Osteocyte (in vitro differentiated cells): ENCODE results near the gene GARNL3. TPM values are rescaled to one million over a fixed set of nuclear protein-coding genes. Genes with fewer than 3 reads are reported as not detected.
A peak's percentile ranks its signal among the peaks of the same experiment; 100 is the strongest.

Experiments
- DNase-seq: peaks from one replicate; pipeline ENCODE4 v3.0.0; 2021; ENCODE audit warnings: mixed read lengths; ENCODE audit not compliant: unreplicated experiment; ENCODE audit errors: extremely low spot score
- H3K27ac Mint-ChIP-seq: one replicate; pipeline ENCODE4 v1.8.0; 2021; ENCODE audit warnings: mild to moderate bottlenecking, mixed read lengths; ENCODE audit not compliant: unreplicated experiment
- H3K27me3 Mint-ChIP-seq: one replicate; pipeline ENCODE4 v1.8.0; 2021; ENCODE audit warnings: mixed read lengths; ENCODE audit not compliant: unreplicated experiment
- H3K36me3 Mint-ChIP-seq: one replicate; pipeline ENCODE4 v1.8.0; 2021; ENCODE audit warnings: mixed read lengths; ENCODE audit not compliant: unreplicated experiment
- H3K4me1 Mint-ChIP-seq: one replicate; pipeline ENCODE4 v1.8.0; 2021; ENCODE audit warnings: mixed read lengths; ENCODE audit not compliant: unreplicated experiment
- H3K4me3 Mint-ChIP-seq: one replicate; pipeline ENCODE4 v1.8.0; 2021; ENCODE audit warnings: mild to moderate bottlenecking, moderate library complexity, mixed read lengths; ENCODE audit not compliant: unreplicated experiment
- H3K9me3 Mint-ChIP-seq: one replicate; pipeline ENCODE4 v1.8.0; 2021; ENCODE audit warnings: mixed read lengths; ENCODE audit not compliant: unreplicated experiment
- CTCF ChIP-seq: fragments of 200-600 bp; sonication (generic); IDR thresholded peaks from 2 replicates; pipeline ENCODE4 v1.5.0; 2021; ENCODE audit warnings: antibody characterized with exemption, mild to moderate bottlenecking, moderate library complexity
- total RNA-seq: library from RNA; stranded (reverse); gene quantifications from 2 replicates; pipeline ENCODE4 v1.2.1, GENCODE V29; 2021

Gene GARNL3
- total RNA-seq, 1 donor from 2014 or later: 6.0 TPM

GRCh38 chr9:127323393-127323792, 58.8 kb downstream of the GARNL3 start:
- H3K9me3 Mint-ChIP-seq: no peaks in the 10 kb centered on the region
- DNase-seq: no peak
- H3K36me3 Mint-ChIP-seq: peaks cover 9% of the 10 kb centered on the region
- no peaks in the 10 kb centered on the region for H3K27me3 Mint-ChIP-seq
- no peak overlapping the region for H3K4me3 Mint-ChIP-seq
- H3K27ac Mint-ChIP-seq: no peak overlapping the region
- H3K4me1 Mint-ChIP-seq: no peaks in the 10 kb centered on the region
- TF ChIP-seq CTCF: no peak

- no peak overlapping the region for H3K27ac Mint-ChIP-seq
- H3K9me3 Mint-ChIP-seq: no peaks in the 10 kb centered on the region
- H3K27me3 Mint-ChIP-seq: no peaks in the 10 kb centered on the region
- H3K4me3 Mint-ChIP-seq: no peak overlapping the region
- peaks cover 18% of the 10 kb centered on the region for H3K4me1 Mint-ChIP-seq
- DNase-seq: no peak
- H3K36me3 Mint-ChIP-seq: peaks cover 4% of the 10 kb centered on the region
- no peak for TF ChIP-seq CTCF
Measured at GRCh38 chr9:127330501-127330900, 65.9 kb downstream of the GARNL3 start.

- no peaks in the 10 kb centered on the region for H3K27me3 Mint-ChIP-seq
- H3K27ac Mint-ChIP-seq: no peak overlapping the region
- H3K36me3 Mint-ChIP-seq: no peaks in the 10 kb centered on the region
- DNase-seq: no peak
- no peak for TF ChIP-seq CTCF
- H3K4me3 Mint-ChIP-seq: no peak overlapping the region
- H3K4me1 Mint-ChIP-seq: peaks cover 42% of the 10 kb centered on the region
- H3K9me3 Mint-ChIP-seq: no peaks in the 10 kb centered on the region
Measured at GRCh38 chr9:127333221-127334064, 68.9 kb downstream of the GARNL3 start.

- Mint-ChIP-seq H3K4me3 (no peak overlapping the region), H3K27me3 (no peaks in the 10 kb centered on the region), H3K27ac (no peak overlapping the region), H3K4me1 (peaks cover 42% of the 10 kb centered on the region), H3K36me3 (no peaks in the 10 kb centered on the region), H3K9me3 (no peaks in the 10 kb centered on the region)
- no peak for DNase-seq
- TF ChIP-seq CTCF: no peak
Measured at GRCh38 chr9:127334725-127335124, 70.2 kb downstream of the GARNL3 start.

- TF ChIP-seq CTCF: no peak
- Mint-ChIP-seq H3K27ac (peak overlapping the region; percentile 90), H3K4me3 (no peak overlapping the region)
Measured at GRCh38 chr9:127336086-127336485, 71.5 kb downstream of the GARNL3 start.

More at GRCh38 chr9:127336086-127336485, 71.5 kb downstream of the GARNL3 start:
- Mint-ChIP-seq H3K27me3 (no peaks in the 10 kb centered on the region), H3K36me3 (peaks cover 2% of the 10 kb centered on the region), H3K9me3 (no peaks in the 10 kb centered on the region), H3K4me1 (peaks cover 49% of the 10 kb centered on the region)
- DNase-seq: no peak
